Gastroesophageal sphincter (tissue), 4 donors: ENCODE measurements around the gene DOK5. TPM values are rescaled to one million over a fixed set of nuclear protein-coding genes. Genes with fewer than 3 reads are reported as not detected.
"Not testable (repeated sequence)": the region's sequence is repeated elsewhere in the genome, so short reads cannot be mapped to it uniquely, and the experiment has no call there.

Experiments used
- ATAC-seq: fragments of 150-250 bp; one replicate; pipeline ENCODE4 v1.9.1; 2016; ENCODE audit warnings: mild to moderate bottlenecking, moderate library complexity
- H3K27ac ChIP-seq, 4 donors: fragments of 200-600 bp; sonication (generic) in 3 of 4; 1 replicate in 3 of 4; 2 replicates in 1 of 4; pipeline ENCODE4 v1.5.1; 2016 to 2019
- H3K27me3 ChIP-seq: fragments of 200-600 bp; sonication (generic); one replicate; pipeline ENCODE4 v1.5.1; 2019
- H3K36me3 ChIP-seq, 2 donors: fragments of 200-600 bp; sonication (generic); one replicate each; pipeline ENCODE4 v1.5.1; 2019; ENCODE audit warnings: control low read depth in 1 of 2
- H3K4me1 ChIP-seq, 3 donors: fragments of 200-600 bp; sonication (generic); 1 replicate in 2 of 3; 2 replicates in 1 of 3; pipeline ENCODE4 v1.5.1; 2016 to 2019; ENCODE audit warnings: control low read depth in 2 of 3
- H3K4me3 ChIP-seq, 2 donors: fragments of 200-600 bp; sonication (generic); one replicate each; pipeline ENCODE4 v1.5.1; 2019; ENCODE audit warnings: mild to moderate bottlenecking in 1 of 2, moderate library complexity in 1 of 2
- H3K9me3 ChIP-seq, 3 donors: fragments of 200-600 bp; sonication (generic); one replicate each; pipeline ENCODE4 v1.5.1; 2017 to 2019; ENCODE audit warnings: control low read depth in 2 of 3
- CTCF ChIP-seq, 4 experiments: fragments of 200-600 bp in 2 of 4; fragments of 450-650 bp in 2 of 4; sonication (generic) in 1 of 4; IDR thresholded peaks; one replicate each; pipeline ENCODE4 v1.5.1; 2017 to 2019; ENCODE audit warnings: antibody characterized with exemption in 4 of 4, mild to moderate bottlenecking in 2 of 4, moderate library complexity in 2 of 4
- EP300 ChIP-seq: sonication (generic); formaldehyde crosslinking; IDR thresholded peaks from one replicate; pipeline ENCODE4 v1.6.1; 2017; ENCODE audit warnings: antibody characterized with exemption, mild to moderate bottlenecking
- POLR2A ChIP-seq, 2 donors: fragments of 450-650 bp; IDR thresholded peaks; one replicate each; pipeline ENCODE4 v1.6.1; 2017; ENCODE audit warnings: antibody characterized with exemption in 2 of 2, mild to moderate bottlenecking in 2 of 2, moderate library complexity in 1 of 2
- POLR2AphosphoS5 ChIP-seq: sonication (generic); formaldehyde crosslinking; IDR thresholded peaks from one replicate; pipeline ENCODE4 v1.6.1; 2017; ENCODE audit warnings: antibody characterized with exemption
- WGBS, 2 donors: methylation state at CpG; one replicate each; pipeline ENCODE4 v1.1.5; 2018; ENCODE audit warnings: low coverage in 1 of 2; 5-methylcytosine and 5-hydroxymethylcytosine counted together
- total RNA-seq, 4 donors: library from RNA; depleted of rRNA; stranded (reverse); fragments of >200 nt; gene quantifications; one replicate each; pipeline ENCODE4 v1.1.0, GENCODE V29; 2016

The DOK5 gene
- total RNA-seq, 4 donors from 2014 or later: 0.62 to 2.7 (median 1.4) TPM

GRCh38 chr20:54477191-54477955 lies 2.0 kb downstream of the DOK5 start:
- H3K4me3 ChIP-seq: peak overlapping the region in 1 of 2 donors; percentile 61
- H3K27me3 ChIP-seq: peaks cover 56% of the 10 kb centered on the region
- no peaks in the 10 kb centered on the region for H3K9me3 ChIP-seq
- TF ChIP-seq CTCF (IDR thresholded peaks at IDR 0.05) (no peak), EP300 (no peak), POLR2AphosphoS5 (no peak)
- WGBS, 2 donors: 15 to 19% methylated on average over 3 of the region's 3 CpGs
- peaks cover 0 to 31% (median 5%) of the 10 kb centered on the region in 3 donors for H3K4me1 ChIP-seq
- no peak for ATAC-seq
- no peaks in the 10 kb centered on the region for H3K36me3 ChIP-seq
- no peak overlapping the region for H3K27ac ChIP-seq

- no peak for ATAC-seq
- 70 to 73% methylated on average over 6 to 9 of the region's 9 CpGs for WGBS, 2 donors
- peaks cover 0 to 31% (median 5%) of the 10 kb centered on the region in 3 donors for H3K4me1 ChIP-seq
- H3K9me3 ChIP-seq: no peaks in the 10 kb centered on the region
- TF ChIP-seq POLR2A (IDR thresholded peaks at IDR 0.05): no peak
- no peak for TF ChIP-seq EP300
- TF ChIP-seq POLR2AphosphoS5: no peak
- no peak for TF ChIP-seq CTCF (IDR thresholded peaks at IDR 0.05)
- H3K36me3 ChIP-seq: no peaks in the 10 kb centered on the region
- peaks cover 52% of the 10 kb centered on the region for H3K27me3 ChIP-seq
- no peak overlapping the region for H3K4me3 ChIP-seq
- H3K27ac ChIP-seq: no peak overlapping the region
Observed at GRCh38 chr20:54479138-54479906, 3.9 kb downstream of the DOK5 start.

- WGBS, 2 donors: 62 to 84% methylated on average over 6 of the region's 7 CpGs
- Histone ChIP-seq H3K4me1 (peaks cover 0 to 27% (median 5%) of the 10 kb centered on the region in 3 donors), H3K27me3 (peaks cover 46% of the 10 kb centered on the region)
- not testable (repeated sequence) for H3K36me3 ChIP-seq, H3K9me3 ChIP-seq, H3K27ac ChIP-seq, ATAC-seq, H3K4me3 ChIP-seq
Observed at GRCh38 chr20:54479937-54480336, 4.5 kb downstream of the DOK5 start.

GRCh38 chr20:54481442-54481841 lies 6.0 kb downstream of the DOK5 start:
- H3K27ac ChIP-seq: no peak overlapping the region
- 79 to 85% methylated on average over 2 to 4 of the region's 4 CpGs for WGBS, 2 donors
- H3K4me1 ChIP-seq: peaks cover 0 to 12% (median 1%) of the 10 kb centered on the region in 3 donors
- no peak overlapping the region for H3K4me3 ChIP-seq
- no peak for ATAC-seq
- H3K27me3 ChIP-seq: peaks cover 31% of the 10 kb centered on the region
- no peak for TF ChIP-seq POLR2A (IDR thresholded peaks at IDR 0.05)
- TF ChIP-seq EP300: no peak
- TF ChIP-seq POLR2AphosphoS5: no peak
- no peak for TF ChIP-seq CTCF (IDR thresholded peaks at IDR 0.05)
- no peaks in the 10 kb centered on the region for H3K36me3 ChIP-seq
- no peaks in the 10 kb centered on the region for H3K9me3 ChIP-seq

GRCh38 chr20:54485631-54486030 lies 10.2 kb downstream of the DOK5 start:
- ATAC-seq: no peak
- H3K4me3 ChIP-seq: no peak overlapping the region
- H3K9me3 ChIP-seq: no peaks in the 10 kb centered on the region
- no peak overlapping the region for H3K27ac ChIP-seq
- H3K4me1 ChIP-seq: no peaks in the 10 kb centered on the region
- WGBS, 2 donors: 81 to 83% methylated on average over 7 to 8 of the region's 8 CpGs
- no peaks in the 10 kb centered on the region for H3K36me3 ChIP-seq
- peaks cover under 1% of the 10 kb centered on the region for H3K27me3 ChIP-seq
- no peak for TF ChIP-seq POLR2AphosphoS5
- TF ChIP-seq POLR2A (IDR thresholded peaks at IDR 0.05): no peak
- TF ChIP-seq CTCF (IDR thresholded peaks at IDR 0.05): no peak
